WERI-Rb-1 (cell line): ENCODE data around the gene KRT77.

Experiments
- DNase-seq: peaks from one replicate; pipeline ENCODE4 v3.0.0-alpha.2; 2020
- H3K27ac ChIP-seq: fragments of 250-450 bp; sonication (Bioruptor Pico); 2 replicates; pipeline ENCODE4 v1.5.1; 2020; ENCODE audit warnings: mild to moderate bottlenecking, moderate library complexity
- H3K27me3 ChIP-seq: fragments of 250-450 bp; sonication (Bioruptor Pico); 2 replicates; pipeline ENCODE4 v1.5.1; 2021; ENCODE audit warnings: mild to moderate bottlenecking, low read depth, moderate library complexity; ENCODE audit not compliant: insufficient read depth, severe bottlenecking
- H3K36me3 ChIP-seq: fragments of 250-450 bp; sonication (Bioruptor Pico); 2 replicates; pipeline ENCODE4 v1.5.1; 2020; ENCODE audit warnings: mild to moderate bottlenecking, moderate library complexity
- H3K4me3 ChIP-seq: 2 replicates; pipeline ENCODE4 v1.5.1; 2011; ENCODE audit warnings: low read depth, mild to moderate bottlenecking, control low read depth, low read length
- H3K9me3 ChIP-seq: fragments of 250-450 bp; sonication (Bioruptor Pico); 2 replicates; pipeline ENCODE4 v1.5.1; 2021; ENCODE audit warnings: mild to moderate bottlenecking, moderate library complexity; ENCODE audit not compliant: severe bottlenecking
- CTCF ChIP-seq: IDR thresholded peaks from 2 replicates; pipeline ENCODE4 v1.5.1; 2011; ENCODE audit warnings: low read depth, mild to moderate bottlenecking, control low read depth, inconsistent platforms, low read length

KRT77 gene

GRCh38 chr12:52658196-52658595 lies 45.1 kb downstream of the KRT77 start:
- DNase-seq: no peak
- Histone ChIP-seq H3K4me3 (no peak overlapping the region), H3K36me3 (no peaks in the 10 kb centered on the region), H3K9me3 (no peaks in the 10 kb centered on the region), H3K27ac (no peak overlapping the region), H3K27me3 (peaks cover 91% of the 10 kb centered on the region)
- no peak for TF ChIP-seq CTCF

GRCh38 chr12:52657250-52657902 lies 45.9 kb downstream of the KRT77 start:
- Histone ChIP-seq H3K27ac (no peak overlapping the region), H3K4me3 (no peak overlapping the region), H3K27me3 (peaks cover 91% of the 10 kb centered on the region), H3K9me3 (no peaks in the 10 kb centered on the region), H3K36me3 (no peaks in the 10 kb centered on the region)
- DNase-seq: no peak
- no peak for TF ChIP-seq CTCF

- DNase-seq: no peak
- no peak for TF ChIP-seq CTCF
- H3K36me3 ChIP-seq: no peaks in the 10 kb centered on the region
- H3K9me3 ChIP-seq: no peaks in the 10 kb centered on the region
- H3K27ac ChIP-seq: no peak overlapping the region
- H3K4me3 ChIP-seq: no peak overlapping the region
- H3K27me3 ChIP-seq: peaks cover 91% of the 10 kb centered on the region
Observed at GRCh38 chr12:52656616-52657015, 46.7 kb downstream of the KRT77 start.

GRCh38 chr12:52655720-52656124 lies 47.6 kb downstream of the KRT77 start:
- DNase-seq: no peak
- no peaks in the 10 kb centered on the region for H3K9me3 ChIP-seq
- peaks cover 91% of the 10 kb centered on the region for H3K27me3 ChIP-seq
- no peak overlapping the region for H3K27ac ChIP-seq
- H3K4me3 ChIP-seq: no peak overlapping the region
- no peaks in the 10 kb centered on the region for H3K36me3 ChIP-seq
- TF ChIP-seq CTCF: no peak

GRCh38 chr12:52655251-52655650 lies 48.1 kb downstream of the KRT77 start:
- Histone ChIP-seq H3K36me3 (no peaks in the 10 kb centered on the region), H3K9me3 (no peaks in the 10 kb centered on the region), H3K27me3 (peaks cover 91% of the 10 kb centered on the region), H3K4me3 (no peak overlapping the region), H3K27ac (no peak overlapping the region)
- no peak for TF ChIP-seq CTCF
- no peak for DNase-seq

GRCh38 chr12:52651726-52652261 lies 51.5 kb downstream of the KRT77 start, which contains the start of gene KRT2:
KRT2 (minus strand) TSS chr12:52652211; CDS start chr12:52652142, 69 bp downstream.
- no peak for TF ChIP-seq CTCF
- H3K27ac ChIP-seq: no peak within 1 kb of the TSS
- DNase-seq: no peak
- no peaks in the 10 kb centered on the region for H3K36me3 ChIP-seq
- no peaks in the 10 kb centered on the region for H3K9me3 ChIP-seq
- H3K4me3 ChIP-seq: no peak within 1 kb of the TSS
- H3K27me3 ChIP-seq: peaks cover 91% of the 10 kb centered on the region
